Choroid plexus epithelial cell (primary cell): ENCODE results near the gene PRKAR2B.
A peak's percentile ranks its signal among the peaks of the same experiment; 100 is the strongest.

ENCODE experiments used
- DNase-seq: peaks from one replicate; pipeline ENCODE4 v3.0.0-alpha.2; 2010; ENCODE audit warnings: low read depth
- H3K4me3 ChIP-seq: 2 replicates; pipeline ENCODE4 v1.5.1; 2011; ENCODE audit warnings: low read depth, mild to moderate bottlenecking, control low read depth, low read length, moderate library complexity
- TF ChIP-seq, protein P1 (sequence below): conservative IDR thresholded peaks from 2 replicates; pipeline ENCODE4 v1.5.1; 2011; ENCODE audit warnings: low read depth, mild to moderate bottlenecking, control low read depth, inconsistent platforms, low read length, moderate library complexity

Gene PRKAR2B

DNA sequence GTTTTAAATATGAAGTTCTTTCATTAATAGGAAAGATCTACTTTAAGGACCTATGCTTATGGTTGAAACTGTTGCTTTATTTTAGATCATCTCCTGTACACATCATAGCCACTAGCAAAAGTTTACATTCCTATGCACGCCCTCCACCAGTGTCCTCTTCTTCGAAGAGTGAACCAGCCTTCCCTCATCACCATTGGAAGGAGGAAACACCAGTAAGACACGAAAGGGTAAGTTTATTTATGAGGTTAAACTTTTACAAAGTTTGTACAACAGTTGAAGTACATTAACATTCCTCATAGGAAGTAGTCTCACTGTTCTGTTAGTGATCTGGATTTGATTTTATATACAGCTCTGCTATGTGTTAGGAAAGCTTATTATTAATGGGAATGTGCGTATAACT, 141.2 kb downstream of the PRKAR2B start:
- no peak overlapping the region for H3K4me3 ChIP-seq
- DNase-seq: no peak
- TF ChIP-seq, protein P1, sequence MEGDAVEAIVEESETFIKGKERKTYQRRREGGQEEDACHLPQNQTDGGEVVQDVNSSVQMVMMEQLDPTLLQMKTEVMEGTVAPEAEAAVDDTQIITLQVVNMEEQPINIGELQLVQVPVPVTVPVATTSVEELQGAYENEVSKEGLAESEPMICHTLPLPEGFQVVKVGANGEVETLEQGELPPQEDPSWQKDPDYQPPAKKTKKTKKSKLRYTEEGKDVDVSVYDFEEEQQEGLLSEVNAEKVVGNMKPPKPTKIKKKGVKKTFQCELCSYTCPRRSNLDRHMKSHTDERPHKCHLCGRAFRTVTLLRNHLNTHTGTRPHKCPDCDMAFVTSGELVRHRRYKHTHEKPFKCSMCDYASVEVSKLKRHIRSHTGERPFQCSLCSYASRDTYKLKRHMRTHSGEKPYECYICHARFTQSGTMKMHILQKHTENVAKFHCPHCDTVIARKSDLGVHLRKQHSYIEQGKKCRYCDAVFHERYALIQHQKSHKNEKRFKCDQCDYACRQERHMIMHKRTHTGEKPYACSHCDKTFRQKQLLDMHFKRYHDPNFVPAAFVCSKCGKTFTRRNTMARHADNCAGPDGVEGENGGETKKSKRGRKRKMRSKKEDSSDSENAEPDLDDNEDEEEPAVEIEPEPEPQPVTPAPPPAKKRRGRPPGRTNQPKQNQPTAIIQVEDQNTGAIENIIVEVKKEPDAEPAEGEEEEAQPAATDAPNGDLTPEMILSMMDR: no peak

DNA sequence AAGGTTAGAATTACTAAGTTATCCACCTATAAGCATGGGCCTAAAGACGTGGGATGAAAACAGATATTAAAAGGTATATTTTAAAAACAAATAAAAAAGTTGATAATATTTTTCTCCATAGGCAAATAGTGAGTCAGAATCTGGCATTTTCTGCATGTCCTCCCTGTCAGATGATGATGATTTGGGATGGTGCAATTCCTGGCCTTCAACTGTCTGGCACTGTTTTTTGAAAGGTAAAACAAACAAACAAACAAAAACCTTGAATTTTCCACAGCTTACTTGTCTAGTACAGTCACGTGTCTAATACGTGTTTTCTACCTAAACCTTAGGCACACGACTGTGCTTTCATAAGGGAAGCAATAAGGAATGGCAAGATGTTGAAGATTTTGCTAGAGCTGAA, 141.7 kb downstream of the PRKAR2B start:
- TF ChIP-seq, protein P1: no peak
- peak; percentile 29 for DNase-seq

DNA sequence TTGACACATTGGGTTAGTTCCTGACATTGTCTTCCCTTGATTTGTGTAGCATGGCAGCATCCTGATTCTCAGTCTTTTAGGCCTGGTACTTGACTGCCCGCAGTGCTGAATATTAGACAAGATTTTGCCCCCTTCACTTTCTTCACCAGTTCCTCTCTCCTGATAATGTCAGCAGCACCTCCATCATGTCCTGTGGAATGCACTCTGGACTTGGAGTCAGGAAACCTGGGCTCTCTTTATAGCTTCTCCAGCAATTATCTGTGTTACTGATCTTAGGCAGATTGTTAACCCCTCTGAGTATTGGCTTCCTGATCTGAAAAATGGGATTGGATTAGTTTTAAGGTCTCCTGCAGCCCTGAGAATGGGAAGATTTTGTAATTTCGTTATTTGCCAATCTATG, 143.3 kb downstream of the PRKAR2B start:
- TF ChIP-seq, protein P1: no peak
- no peak overlapping the region for H3K4me3 ChIP-seq
- no peak for DNase-seq

More for the DNA sequence above, 141.7 kb downstream of the PRKAR2B start:
- H3K4me3 ChIP-seq: no peak overlapping the region

DNA sequence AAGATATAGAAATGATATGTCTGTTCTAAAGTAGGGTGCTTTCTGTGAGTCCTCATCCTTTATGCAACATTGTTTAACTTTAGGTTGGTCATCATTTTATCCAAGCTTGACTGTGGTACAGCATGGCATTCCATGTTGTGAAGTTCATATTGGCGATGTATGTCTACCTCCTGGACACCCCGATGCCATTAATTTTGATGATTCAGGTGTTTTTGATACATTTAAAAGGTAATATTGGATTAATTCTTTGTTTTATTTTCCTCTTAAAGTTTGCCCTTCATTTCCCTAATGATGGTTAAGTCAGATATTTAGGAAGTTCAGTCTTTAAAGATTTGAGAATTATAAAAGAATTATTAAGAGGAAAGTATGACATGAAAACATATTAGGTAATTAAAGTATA, 145.6 kb downstream of the PRKAR2B start:
- no peak overlapping the region for H3K4me3 ChIP-seq
- no peak for DNase-seq
- TF ChIP-seq, protein P1: no peak

DNA sequence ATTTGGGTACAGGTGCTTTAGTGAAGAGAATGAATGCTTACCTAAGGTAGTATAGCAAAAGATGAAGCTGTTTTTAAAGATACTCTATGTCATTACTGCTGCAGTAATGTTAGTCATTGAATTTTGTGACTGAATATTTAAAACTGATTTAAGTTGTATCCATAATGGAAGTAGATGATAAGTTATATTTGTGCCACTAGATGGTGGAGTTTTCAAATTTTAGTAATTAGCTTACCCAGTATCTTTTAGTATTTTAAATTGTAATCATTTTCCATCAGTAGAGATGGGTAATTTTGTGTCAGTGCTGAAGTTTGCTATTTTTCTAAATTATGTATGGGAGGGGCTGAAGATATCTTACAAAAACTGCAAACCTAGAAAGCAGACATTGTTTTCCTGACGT, 149.5 kb downstream of the PRKAR2B start:
- DNase-seq: peak; percentile 20
- TF ChIP-seq, protein P1: peak; percentile 16
- H3K4me3 ChIP-seq: no peak overlapping the region

DNA sequence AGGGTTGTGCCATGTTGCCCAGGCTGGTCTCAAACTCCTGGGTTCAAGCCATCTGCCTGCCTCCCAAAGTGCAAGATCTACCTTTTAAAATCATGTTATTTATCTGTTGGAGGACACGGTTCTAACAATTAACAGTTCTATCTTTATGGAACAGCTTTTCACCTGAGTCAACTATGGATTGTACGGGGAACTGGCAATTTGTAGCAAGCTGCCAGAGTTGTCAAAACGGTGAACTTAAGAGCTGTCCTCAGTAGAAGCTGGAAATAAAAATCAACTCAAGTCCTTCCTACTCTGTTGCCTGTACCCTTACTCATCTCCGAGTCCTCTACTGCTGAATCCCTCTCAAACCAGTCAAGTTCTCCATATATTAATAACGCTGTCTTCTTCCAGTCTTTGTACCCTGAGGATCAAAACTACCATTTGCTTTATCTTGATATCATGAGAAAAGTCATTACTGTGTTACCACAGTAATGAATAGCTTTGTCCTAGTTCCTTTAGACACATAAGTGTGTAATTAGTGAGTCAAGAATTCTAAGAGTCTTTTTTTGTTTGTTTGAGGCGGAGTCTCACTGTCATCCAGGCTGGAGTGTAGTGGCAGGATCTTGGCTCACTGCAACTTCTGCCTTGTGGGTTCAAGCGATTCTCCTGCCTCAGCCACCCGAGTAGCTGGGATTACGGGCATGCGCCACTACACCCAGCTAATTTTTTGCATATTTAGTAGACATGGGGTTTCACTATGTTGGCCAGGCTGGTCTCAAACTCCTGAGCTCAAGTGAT, 152.5 kb downstream of the PRKAR2B start:
- TF ChIP-seq, protein P1: no peak
- DNase-seq: no peak
- H3K4me3 ChIP-seq: no peak overlapping the region
